Ishikawa (cell line): ENCODE results near the gene MOB3A.

Source experiments
- CEBPB ChIP-seq: IDR thresholded peaks from 2 replicates; pipeline ENCODE4 v1.6.1; 2012
- CREB1 ChIP-seq: IDR thresholded peaks from 2 replicates; pipeline ENCODE4 v1.6.1; 2012; ENCODE audit warnings: low read depth
- EGR1 ChIP-seq: IDR thresholded peaks from 2 replicates; pipeline ENCODE4 v1.6.1; 2012
- EP300 ChIP-seq: IDR thresholded peaks from 2 replicates; pipeline ENCODE4 v1.6.1; 2012; ENCODE audit warnings: borderline replicate concordance
- FOXM1 ChIP-seq: IDR thresholded peaks from 2 replicates; pipeline ENCODE4 v1.6.1; 2012; ENCODE audit warnings: low read depth, borderline replicate concordance
- NFIC ChIP-seq: IDR thresholded peaks from 2 replicates; pipeline ENCODE4 v1.6.1; 2012
- RAD21 ChIP-seq: IDR thresholded peaks from 2 replicates; pipeline ENCODE4 v1.6.1; 2012; ENCODE audit warnings: low read depth
- TAF1 ChIP-seq: IDR thresholded peaks from 2 replicates; pipeline ENCODE4 v1.6.1; 2012; ENCODE audit warnings: low read depth, mild to moderate bottlenecking
- TCF12 ChIP-seq: IDR thresholded peaks from 2 replicates; pipeline ENCODE4 v1.6.1; 2012; ENCODE audit warnings: low read depth
- YY1 ChIP-seq: IDR thresholded peaks from 2 replicates; pipeline ENCODE4 v1.6.1; 2012; ENCODE audit warnings: low read depth
- ZBTB7A ChIP-seq: IDR thresholded peaks from 2 replicates; pipeline ENCODE4 v1.6.1; 2012; ENCODE audit warnings: low read depth
- TF ChIP-seq, protein P1 (sequence below): IDR thresholded peaks from 2 replicates; pipeline ENCODE4 v1.6.1; 2012; ENCODE audit warnings: low read depth, mild to moderate bottlenecking
- TF ChIP-seq, protein P2 (sequence below): IDR thresholded peaks from 2 replicates; pipeline ENCODE4 v1.6.1; 2012
- TF ChIP-seq, protein P3 (sequence below): IDR thresholded peaks from 2 replicates; pipeline ENCODE4 v1.6.1; 2012

DNA sequence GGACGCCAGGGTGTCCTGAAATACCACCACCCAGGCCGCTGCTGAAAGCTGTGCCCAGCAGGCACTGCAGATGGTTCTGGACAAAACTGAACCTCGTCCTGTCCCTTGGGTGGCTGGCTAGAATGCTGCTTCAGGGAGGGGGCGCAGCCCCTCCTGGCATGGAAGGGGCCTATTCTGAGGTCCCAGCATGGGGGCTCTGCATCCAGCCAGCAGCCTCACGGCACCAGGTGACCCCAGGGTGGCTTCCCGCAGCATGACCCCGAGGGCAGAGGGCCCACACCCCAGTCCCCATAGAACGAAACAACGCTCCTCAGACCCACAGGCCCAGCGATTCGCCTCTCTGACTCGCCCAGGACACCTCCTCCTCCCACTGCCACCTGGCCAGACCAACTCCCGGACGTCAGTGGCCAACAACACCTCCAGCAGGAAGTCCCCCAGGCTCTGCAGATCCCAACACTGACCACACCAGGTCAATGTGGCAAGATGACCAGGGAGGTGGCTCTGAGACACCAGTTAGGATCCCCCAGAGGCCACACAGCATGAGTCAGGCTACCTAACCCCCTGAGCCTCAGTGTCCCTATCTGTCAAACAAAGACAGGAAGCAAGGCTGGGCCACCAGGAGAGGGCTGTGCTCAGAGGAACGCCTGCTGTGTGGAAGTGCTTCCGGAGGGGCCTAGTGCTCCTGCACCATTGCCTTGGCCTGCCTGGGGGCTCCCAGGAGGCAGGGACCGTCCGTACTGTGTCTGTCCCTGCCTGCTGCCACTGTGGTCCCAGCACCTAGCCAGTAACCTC, 51.2 kb downstream of the MOB3A start:
- TF ChIP-seq, protein P1, sequence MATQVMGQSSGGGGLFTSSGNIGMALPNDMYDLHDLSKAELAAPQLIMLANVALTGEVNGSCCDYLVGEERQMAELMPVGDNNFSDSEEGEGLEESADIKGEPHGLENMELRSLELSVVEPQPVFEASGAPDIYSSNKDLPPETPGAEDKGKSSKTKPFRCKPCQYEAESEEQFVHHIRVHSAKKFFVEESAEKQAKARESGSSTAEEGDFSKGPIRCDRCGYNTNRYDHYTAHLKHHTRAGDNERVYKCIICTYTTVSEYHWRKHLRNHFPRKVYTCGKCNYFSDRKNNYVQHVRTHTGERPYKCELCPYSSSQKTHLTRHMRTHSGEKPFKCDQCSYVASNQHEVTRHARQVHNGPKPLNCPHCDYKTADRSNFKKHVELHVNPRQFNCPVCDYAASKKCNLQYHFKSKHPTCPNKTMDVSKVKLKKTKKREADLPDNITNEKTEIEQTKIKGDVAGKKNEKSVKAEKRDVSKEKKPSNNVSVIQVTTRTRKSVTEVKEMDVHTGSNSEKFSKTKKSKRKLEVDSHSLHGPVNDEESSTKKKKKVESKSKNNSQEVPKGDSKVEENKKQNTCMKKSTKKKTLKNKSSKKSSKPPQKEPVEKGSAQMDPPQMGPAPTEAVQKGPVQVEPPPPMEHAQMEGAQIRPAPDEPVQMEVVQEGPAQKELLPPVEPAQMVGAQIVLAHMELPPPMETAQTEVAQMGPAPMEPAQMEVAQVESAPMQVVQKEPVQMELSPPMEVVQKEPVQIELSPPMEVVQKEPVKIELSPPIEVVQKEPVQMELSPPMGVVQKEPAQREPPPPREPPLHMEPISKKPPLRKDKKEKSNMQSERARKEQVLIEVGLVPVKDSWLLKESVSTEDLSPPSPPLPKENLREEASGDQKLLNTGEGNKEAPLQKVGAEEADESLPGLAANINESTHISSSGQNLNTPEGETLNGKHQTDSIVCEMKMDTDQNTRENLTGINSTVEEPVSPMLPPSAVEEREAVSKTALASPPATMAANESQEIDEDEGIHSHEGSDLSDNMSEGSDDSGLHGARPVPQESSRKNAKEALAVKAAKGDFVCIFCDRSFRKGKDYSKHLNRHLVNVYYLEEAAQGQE = no peak
- TF ChIP-seq TAF1 = no peak
- no peak for TF ChIP-seq EP300
- TF ChIP-seq CEBPB = no peak
- TF ChIP-seq RAD21 = no peak
- no peak for TF ChIP-seq TCF12
- TF ChIP-seq, protein P2, sequence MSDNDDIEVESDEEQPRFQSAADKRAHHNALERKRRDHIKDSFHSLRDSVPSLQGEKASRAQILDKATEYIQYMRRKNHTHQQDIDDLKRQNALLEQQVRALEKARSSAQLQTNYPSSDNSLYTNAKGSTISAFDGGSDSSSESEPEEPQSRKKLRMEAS = no peak
- TF ChIP-seq CREB1 = no peak
- no peak for TF ChIP-seq NFIC
- TF ChIP-seq, protein P3, sequence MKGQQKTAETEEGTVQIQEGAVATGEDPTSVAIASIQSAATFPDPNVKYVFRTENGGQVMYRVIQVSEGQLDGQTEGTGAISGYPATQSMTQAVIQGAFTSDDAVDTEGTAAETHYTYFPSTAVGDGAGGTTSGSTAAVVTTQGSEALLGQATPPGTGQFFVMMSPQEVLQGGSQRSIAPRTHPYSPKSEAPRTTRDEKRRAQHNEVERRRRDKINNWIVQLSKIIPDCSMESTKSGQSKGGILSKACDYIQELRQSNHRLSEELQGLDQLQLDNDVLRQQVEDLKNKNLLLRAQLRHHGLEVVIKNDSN = no peak
- no peak for TF ChIP-seq YY1
- TF ChIP-seq ZBTB7A = no peak
- no peak for TF ChIP-seq FOXM1
- no peak for TF ChIP-seq EGR1
